OCI-LY7 (cell line): ENCODE data around the gene IGFBP4.

ENCODE experiments used
- CTCF ChIP-seq: fragments of 200-600 bp; sonication (generic); conservative IDR thresholded peaks from 2 replicates; pipeline ENCODE4 v1.5.1; 2014; ENCODE audit warnings: mild to moderate bottlenecking, antibody characterized with exemption, low read length, moderate library complexity, mixed read lengths
- EZH2phosphoT487 ChIP-seq: fragments of 200-600 bp; sonication (generic); IDR thresholded peaks from 2 replicates; pipeline ENCODE4 v1.6.1; 2018; ENCODE audit warnings: low read depth, borderline replicate concordance, mild to moderate bottlenecking, mixed run types, antibody characterized with exemption, low read length, moderate library complexity, mixed read lengths

- TF ChIP-seq CTCF (no peak), EZH2phosphoT487 (no peak)
Observed at GRCh38 chr17:40452216-40452787, 9.1 kb downstream of the IGFBP4 start.
